Anterior cingulate cortex (tissue), 58 donors: ENCODE data around the gene CANX.
"Not testable (repeated sequence)": the region's sequence is repeated elsewhere in the genome, so short reads cannot be mapped to it uniquely, and the experiment has no call there.

Experiments used
- DNase-seq, 58 donors: peaks; one replicate each; lab custom pipeline; 2025; lab: John Stamatoyannopoulos, UW

CANX gene

GRCh38 chr5:179697993-179698934 is 503 bp upstream of the CANX start:
- peak; percentile 83 to 100 (median 99) for DNase-seq

- peak in 7 of 58 donors; percentile 1 to 34 (median 20) for DNase-seq
Observed at GRCh38 chr5:179699616-179700237, 960 bp downstream of the CANX start.

GRCh38 chr5:179700401-179700918 is 1.7 kb downstream of the CANX start:
- DNase-seq: no peak

- no peak for DNase-seq
Observed at GRCh38 chr5:179716286-179716685, 17.5 kb downstream of the CANX start.

- no peak for DNase-seq
Observed at GRCh38 chr5:179720222-179720621, 21.5 kb downstream of the CANX start.

- no peak for DNase-seq
Observed at GRCh38 chr5:179724163-179724562, 25.4 kb downstream of the CANX start.

GRCh38 chr5:179727106-179727505 is 28.3 kb downstream of the CANX start:
- DNase-seq: no peak

GRCh38 chr5:179729303-179729702 is 30.5 kb downstream of the CANX start:
- DNase-seq: no peak

- DNase-seq: peak in 1 of 58 donors; percentile 0
Observed at GRCh38 chr5:179729727-179730126, 31.0 kb downstream of the CANX start.

- DNase-seq: no peak
Observed at GRCh38 chr5:179730356-179730755, 31.6 kb downstream of the CANX start.

GRCh38 chr5:179730852-179731251 is 32.1 kb downstream of the CANX start:
- no peak for DNase-seq

GRCh38 chr5:179731791-179732411 is 33.1 kb downstream of the CANX start:
- DNase-seq: peak in 3 of 58 donors; percentile 6 to 32 (median 14)

GRCh38 chr5:179732412-179732917 is 33.7 kb downstream of the CANX start, which contains the start of gene MAML1:
Gene MAML1 (plus strand): TSS chr5:179732822. CDS start chr5:179733113, 291 bp downstream.
- peak; percentile 87 to 100 (median 99) for DNase-seq

GRCh38 chr5:179732918-179733771 is 34.4 kb downstream of the CANX start:
- DNase-seq: peak in 47 of 58 donors; percentile 8 to 68 (median 38)

GRCh38 chr5:179733772-179734126 is 35.0 kb downstream of the CANX start:
- no peak for DNase-seq

- no peak for DNase-seq
Observed at GRCh38 chr5:179734536-179735164, 35.9 kb downstream of the CANX start.

GRCh38 chr5:179738742-179739141 is 40.0 kb downstream of the CANX start:
- no peak for DNase-seq

- DNase-seq: not testable (repeated sequence)
Observed at GRCh38 chr5:179744106-179744505, 45.3 kb downstream of the CANX start.

- DNase-seq: no peak
Observed at GRCh38 chr5:179746872-179747271, 48.1 kb downstream of the CANX start.
